ENCODE measurements around the gene RXFP4. TPM values are rescaled to one million over a fixed set of nuclear protein-coding genes. Genes with fewer than 3 reads are reported as not detected.

The RXFP4 gene
- total RNA-seq, 1 experiment from 2014 or later, result not detected

DNA sequence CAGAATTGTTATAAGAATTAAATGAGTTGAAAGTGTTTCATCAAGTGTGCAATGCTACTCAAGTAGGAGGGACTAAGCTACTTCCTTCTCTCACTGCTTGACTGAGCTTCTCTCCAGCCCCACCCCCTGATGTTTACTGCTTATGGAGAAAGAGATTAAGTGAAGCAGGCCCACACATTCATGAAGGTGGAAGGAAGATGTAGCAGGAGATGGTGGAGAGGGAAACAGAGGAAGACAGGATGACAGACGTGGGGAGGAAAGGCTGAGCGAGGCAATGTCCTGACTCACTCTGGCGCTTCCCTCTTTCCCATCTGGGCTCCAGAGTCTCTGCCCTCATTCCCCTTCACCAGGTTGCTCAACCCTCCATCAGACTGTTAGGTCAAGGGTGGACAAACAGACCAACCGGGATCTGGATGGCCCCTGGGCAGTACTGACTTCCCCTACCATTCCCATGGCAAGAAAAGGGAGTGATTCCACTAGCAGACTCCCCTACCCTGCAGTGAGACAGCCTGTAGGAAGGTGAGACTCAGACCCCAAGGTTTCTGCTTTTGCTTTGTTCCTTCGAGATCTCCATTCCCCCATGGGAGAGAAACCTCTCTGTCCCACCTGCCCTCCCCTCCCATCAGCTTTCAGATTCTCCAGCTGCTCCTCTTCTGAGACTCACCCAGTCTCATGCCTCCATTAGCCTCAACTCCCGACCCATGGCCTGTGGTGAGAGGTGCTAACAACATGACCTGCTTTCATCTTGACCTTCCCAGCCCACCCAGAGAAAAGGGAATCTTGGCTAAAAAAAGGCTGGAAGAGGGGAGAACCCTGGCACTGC, 40.0 kb downstream of the RXFP4 start:
- H3K4me1 ChIP-seq (ENCODE audit: insufficient read depth, low read length), result peaks cover 4% of the 10 kb centered on the region; the same call in 1 of the 2 replicates
- H3K79me2 ChIP-seq (ENCODE audit: insufficient read depth, low read length), result peaks cover 2% of the 10 kb centered on the region; the same call in 1 of the 2 replicates

More for the DNA sequence above, 40.0 kb downstream of the RXFP4 start:
- Histone ChIP-seq H3T11ph (ENCODE audit: low read length) (no peak overlapping the region), H3K27me3 (ENCODE audit: insufficient read depth, low read length) (no peaks in the 10 kb centered on the region), H3K9me3 (ENCODE audit: control insufficient read depth, low read depth, low read length) (no peaks in the 10 kb centered on the region), H2BK5ac (ENCODE audit: insufficient read length, low read length) (no peak overlapping the region), H3K23me2 (ENCODE audit: insufficient read length, low read depth, low read length, poor library complexity, severe bottlenecking) (peaks cover 19% of the 10 kb centered on the region), H2BK120ac (ENCODE audit: low read depth, low read length, poor library complexity, severe bottlenecking) (no peak overlapping the region), H3K27ac (ENCODE audit: insufficient read length, low read depth, low read length) (no peak overlapping the region), H2AK5ac (ENCODE audit: insufficient read length, low read length) (no peak overlapping the region), H4K8ac (replicated peaks; ENCODE audit: insufficient read length, low read depth, low read length) (no peak overlapping the region), H3K23ac (ENCODE audit: insufficient read length, low read depth, low read length) (no peak overlapping the region), H3K14ac (ENCODE audit: insufficient read depth, low read length) (no peak overlapping the region), H3K18ac (ENCODE audit: insufficient read length, low read depth, low read length) (no peak overlapping the region), H2BK12ac (ENCODE audit: insufficient read length, low read depth, low read length) (no peak overlapping the region), H3K4ac (ENCODE audit: low read depth, low read length) (no peak overlapping the region), H2BK20ac (ENCODE audit: low read depth, low read length, poor library complexity, severe bottlenecking) (no peak overlapping the region), H4K5ac (ENCODE audit: insufficient read length, low read depth, low read length) (no peak overlapping the region), H3K4me2 (ENCODE audit: insufficient read depth, insufficient read length, low read length) (no peak overlapping the region), H3K9ac (ENCODE audit: extremely low read depth, insufficient read length, low read length) (no peak overlapping the region), H3K56ac (ENCODE audit: insufficient read length, low read depth, low read length) (no peak overlapping the region), H3K79me1 (ENCODE audit: insufficient read depth, low read depth, low read length, poor library complexity, severe bottlenecking) (no peaks in the 10 kb centered on the region), H4K20me1 (ENCODE audit: control insufficient read depth, insufficient read depth, insufficient read length) (no peaks in the 10 kb centered on the region), H4K91ac (ENCODE audit: insufficient read length, low read depth, low read length) (no peak overlapping the region), H2AFZ (ENCODE audit: low read length) (no peak overlapping the region), H2BK15ac (ENCODE audit: low read depth, low read length) (no peak overlapping the region)
- WGBS (ENCODE audit: extremely low coverage, insufficient read length, low lambda C conversion rate), result no CpG with 5 or more reads among the region's 6 CpGs
- H3K36me3 Mint-ChIP-seq (ENCODE audit: insufficient read depth in 1 of 3, low read depth in 3 of 3), result peaks cover 0 to 2% (median 2%) of the 10 kb centered on the region in 3 experiments; a peak in 2 of 7 replicates
- TF ChIP-seq, protein P1, sequence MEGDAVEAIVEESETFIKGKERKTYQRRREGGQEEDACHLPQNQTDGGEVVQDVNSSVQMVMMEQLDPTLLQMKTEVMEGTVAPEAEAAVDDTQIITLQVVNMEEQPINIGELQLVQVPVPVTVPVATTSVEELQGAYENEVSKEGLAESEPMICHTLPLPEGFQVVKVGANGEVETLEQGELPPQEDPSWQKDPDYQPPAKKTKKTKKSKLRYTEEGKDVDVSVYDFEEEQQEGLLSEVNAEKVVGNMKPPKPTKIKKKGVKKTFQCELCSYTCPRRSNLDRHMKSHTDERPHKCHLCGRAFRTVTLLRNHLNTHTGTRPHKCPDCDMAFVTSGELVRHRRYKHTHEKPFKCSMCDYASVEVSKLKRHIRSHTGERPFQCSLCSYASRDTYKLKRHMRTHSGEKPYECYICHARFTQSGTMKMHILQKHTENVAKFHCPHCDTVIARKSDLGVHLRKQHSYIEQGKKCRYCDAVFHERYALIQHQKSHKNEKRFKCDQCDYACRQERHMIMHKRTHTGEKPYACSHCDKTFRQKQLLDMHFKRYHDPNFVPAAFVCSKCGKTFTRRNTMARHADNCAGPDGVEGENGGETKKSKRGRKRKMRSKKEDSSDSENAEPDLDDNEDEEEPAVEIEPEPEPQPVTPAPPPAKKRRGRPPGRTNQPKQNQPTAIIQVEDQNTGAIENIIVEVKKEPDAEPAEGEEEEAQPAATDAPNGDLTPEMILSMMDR (conservative IDR thresholded peaks at IDR 0.05), result no peak
- peak overlapping the region in 1 of 2 experiments; percentile 41; a peak in 1 of 5 replicates for H3K4me3 Mint-ChIP-seq
- H3K4me1 Mint-ChIP-seq, result peaks cover 64 to 73% of the 10 kb centered on the region in 2 experiments
- no peak for DNase-seq
- no peaks in the 10 kb centered on the region for H3K9me3 Mint-ChIP-seq
- H3K27ac Mint-ChIP-seq, result no peak overlapping the region; a peak in 2 of 7 replicates
- H3K27me3 Mint-ChIP-seq (ENCODE audit: low read depth), result no peaks in the 10 kb centered on the region
